NB4 (cell line): ENCODE data around the gene PAX2.

Experiments used
- DNase-seq: peaks from one replicate; pipeline ENCODE4 v3.0.0; 2010; ENCODE audit warnings: low read depth
- H3K4me3 ChIP-seq: one replicate; pipeline ENCODE4 v1.5.1; 2011; ENCODE audit warnings: mild to moderate bottlenecking, low read depth, low read length, moderate library complexity
- MYC ChIP-seq: IDR thresholded peaks from 2 replicates; pipeline ENCODE4 v1.6.1; 2011; ENCODE audit warnings: low read depth, low read length
- POLR2A ChIP-seq: IDR thresholded peaks from 2 replicates; pipeline ENCODE4 v1.6.1; 2011; ENCODE audit warnings: mild to moderate bottlenecking; ENCODE audit not compliant: insufficient read length; ENCODE audit errors: extremely low read depth
- TF ChIP-seq, protein P1 (sequence below): IDR thresholded peaks from one replicate; pipeline ENCODE4 v1.5.1; 2012; ENCODE audit warnings: low read depth, low read length
- TF ChIP-seq, protein P2 (sequence below): IDR thresholded peaks from 2 replicates; pipeline ENCODE4 v1.6.1; 2011; ENCODE audit warnings: low read depth, low read length

The PAX2 gene

GRCh38 chr10:100831742-100832141, 86.4 kb downstream of the PAX2 start:
- TF ChIP-seq, protein P1, sequence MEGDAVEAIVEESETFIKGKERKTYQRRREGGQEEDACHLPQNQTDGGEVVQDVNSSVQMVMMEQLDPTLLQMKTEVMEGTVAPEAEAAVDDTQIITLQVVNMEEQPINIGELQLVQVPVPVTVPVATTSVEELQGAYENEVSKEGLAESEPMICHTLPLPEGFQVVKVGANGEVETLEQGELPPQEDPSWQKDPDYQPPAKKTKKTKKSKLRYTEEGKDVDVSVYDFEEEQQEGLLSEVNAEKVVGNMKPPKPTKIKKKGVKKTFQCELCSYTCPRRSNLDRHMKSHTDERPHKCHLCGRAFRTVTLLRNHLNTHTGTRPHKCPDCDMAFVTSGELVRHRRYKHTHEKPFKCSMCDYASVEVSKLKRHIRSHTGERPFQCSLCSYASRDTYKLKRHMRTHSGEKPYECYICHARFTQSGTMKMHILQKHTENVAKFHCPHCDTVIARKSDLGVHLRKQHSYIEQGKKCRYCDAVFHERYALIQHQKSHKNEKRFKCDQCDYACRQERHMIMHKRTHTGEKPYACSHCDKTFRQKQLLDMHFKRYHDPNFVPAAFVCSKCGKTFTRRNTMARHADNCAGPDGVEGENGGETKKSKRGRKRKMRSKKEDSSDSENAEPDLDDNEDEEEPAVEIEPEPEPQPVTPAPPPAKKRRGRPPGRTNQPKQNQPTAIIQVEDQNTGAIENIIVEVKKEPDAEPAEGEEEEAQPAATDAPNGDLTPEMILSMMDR = no peak
- TF ChIP-seq MYC = no peak
- TF ChIP-seq, protein P2, sequence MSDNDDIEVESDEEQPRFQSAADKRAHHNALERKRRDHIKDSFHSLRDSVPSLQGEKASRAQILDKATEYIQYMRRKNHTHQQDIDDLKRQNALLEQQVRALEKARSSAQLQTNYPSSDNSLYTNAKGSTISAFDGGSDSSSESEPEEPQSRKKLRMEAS = no peak
- no peak for TF ChIP-seq POLR2A
- H3K4me3 ChIP-seq = no peak overlapping the region
- DNase-seq = no peak

GRCh38 chr10:100835810-100836209, 90.4 kb downstream of the PAX2 start:
- no peak for DNase-seq
- no peak overlapping the region for H3K4me3 ChIP-seq
- TF ChIP-seq, protein P2 = no peak
- TF ChIP-seq MYC = no peak
- TF ChIP-seq, protein P1 = no peak
- TF ChIP-seq POLR2A = no peak

GRCh38 chr10:100836891-100837290, 91.5 kb downstream of the PAX2 start:
- H3K4me3 ChIP-seq = no peak overlapping the region
- TF ChIP-seq, protein P1 = no peak
- TF ChIP-seq POLR2A = no peak
- TF ChIP-seq MYC = no peak
- TF ChIP-seq, protein P2 = no peak
- DNase-seq = no peak

- no peak overlapping the region for H3K4me3 ChIP-seq
- TF ChIP-seq, protein P1 = no peak
- TF ChIP-seq POLR2A (no peak), MYC (no peak)
- TF ChIP-seq, protein P2 = no peak
- DNase-seq = no peak
Measured at GRCh38 chr10:100837300-100837699, 91.9 kb downstream of the PAX2 start.

DNA sequence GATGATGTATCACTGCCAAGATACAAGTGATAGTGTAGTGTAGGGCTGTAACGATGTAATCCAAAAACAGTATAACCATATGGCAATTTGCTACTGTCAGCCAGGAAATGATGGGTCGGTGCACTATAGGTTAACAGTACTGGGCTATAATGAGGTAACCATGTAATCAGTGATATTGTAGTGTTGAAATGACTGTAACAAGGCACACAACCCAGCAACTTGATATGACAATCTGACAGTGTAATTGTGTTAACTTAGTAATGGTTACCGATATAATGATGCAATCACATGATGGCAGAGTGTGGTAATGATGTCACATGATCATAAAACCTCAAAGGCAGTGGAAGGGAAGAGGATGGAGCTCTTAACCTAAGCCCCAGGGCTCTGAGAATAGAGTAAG, 93.6 kb downstream of the PAX2 start:
- TF ChIP-seq, protein P1 = no peak
- no peak for TF ChIP-seq POLR2A
- TF ChIP-seq, protein P2 = no peak
- DNase-seq = peak; percentile 46

DNA sequence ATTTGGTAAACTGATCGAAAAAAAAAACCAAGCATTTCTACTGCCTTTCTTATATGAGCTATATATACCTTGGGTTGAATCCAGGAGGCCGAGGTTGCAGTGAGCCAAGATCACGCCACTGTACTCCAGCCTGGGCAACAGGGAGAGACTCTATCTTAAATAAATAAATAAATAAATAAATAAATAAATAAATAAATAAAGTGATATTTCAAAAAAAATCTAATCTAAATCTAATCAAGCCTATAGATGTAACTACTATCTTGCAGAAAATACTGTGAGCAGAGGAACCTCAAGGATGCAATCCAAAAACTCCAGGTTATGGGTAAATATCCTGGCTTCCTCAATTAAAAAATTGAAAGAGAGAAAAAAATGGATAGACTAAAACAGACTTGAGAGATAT, 96.1 kb downstream of the PAX2 start:
- no peak overlapping the region for H3K4me3 ChIP-seq
- no peak for DNase-seq
- TF ChIP-seq, protein P1 = no peak
- no peak for TF ChIP-seq POLR2A
- TF ChIP-seq, protein P2 = no peak
- no peak for TF ChIP-seq MYC

More for the DNA sequence above, 93.6 kb downstream of the PAX2 start:
- H3K4me3 ChIP-seq = no peak overlapping the region
